Sigmoid colon (tissue), 7 donors: ENCODE data around the gene HSPE1. TPM values are rescaled to one million over a fixed set of nuclear protein-coding genes. Genes with fewer than 3 reads are reported as not detected.
"Not testable (repeated sequence)": the region's sequence is repeated elsewhere in the genome, so short reads cannot be mapped to it uniquely, and the experiment has no call there.

Source experiments
- DNase-seq: peaks from one replicate; pipeline ENCODE4 v3.0.0-alpha.2; 2019
- H3K27ac ChIP-seq, 4 donors: fragments of 200-600 bp; sonication (generic); one replicate each; pipeline ENCODE4 v1.5.1; 2016 to 2019; ENCODE audit warnings: mild to moderate bottlenecking in 1 of 4
- H3K27me3 ChIP-seq, 3 donors: fragments of 200-600 bp; sonication (generic); one replicate each; pipeline ENCODE4 v1.5.1; 2019; ENCODE audit warnings: mild to moderate bottlenecking in 1 of 3
- H3K36me3 ChIP-seq, 4 donors: fragments of 200-600 bp; sonication (generic); one replicate each; pipeline ENCODE4 v1.5.1; 2016 to 2019
- H3K4me1 ChIP-seq, 4 donors: fragments of 200-600 bp; sonication (generic); one replicate each; pipeline ENCODE4 v1.5.1; 2017 to 2019
- H3K4me3 ChIP-seq, 4 donors: fragments of 200-600 bp; sonication (generic); one replicate each; pipeline ENCODE4 v1.5.1; 2017 to 2019; ENCODE audit warnings: mild to moderate bottlenecking in 2 of 4, moderate library complexity in 1 of 4
- H3K9me3 ChIP-seq, 4 donors: fragments of 200-600 bp in 3 of 4; sonication (generic) in 3 of 4; one replicate each; pipeline versions ENCODE4 v1.5.1 to v1.6.1; 2013 to 2019
- CTCF ChIP-seq, 4 experiments: fragments of 450-650 bp in 3 of 4; fragments of 200-600 bp in 1 of 4; IDR thresholded peaks; one replicate each; pipeline ENCODE4 v1.5.1; 2016 to 2019; ENCODE audit warnings: antibody characterized with exemption in 4 of 4, mild to moderate bottlenecking in 3 of 4, moderate library complexity in 2 of 4
- EP300 ChIP-seq, 4 donors: sonication (generic); formaldehyde crosslinking; IDR thresholded peaks; one replicate each; pipeline ENCODE4 v1.6.1; 2017; ENCODE audit warnings: antibody characterized with exemption in 4 of 4
- POLR2A ChIP-seq, 2 donors: fragments of 450-650 bp; IDR thresholded peaks; one replicate each; pipeline ENCODE4 v1.6.1; 2016; ENCODE audit warnings: antibody characterized with exemption in 2 of 2, mild to moderate bottlenecking in 2 of 2, moderate library complexity in 2 of 2
- POLR2AphosphoS5 ChIP-seq, 4 donors: sonication (generic); formaldehyde crosslinking; IDR thresholded peaks; one replicate each; pipeline ENCODE4 v1.6.1; 2017; ENCODE audit warnings: antibody characterized with exemption in 4 of 4
- WGBS, 2 donors: extraction: QIAGEN DNeasy Blood & Tissue Kit; methylation state at CpG; one replicate each; pipeline ENCODE4 v1.1.7; 2013; 5-methylcytosine and 5-hydroxymethylcytosine counted together
- intact Hi-C: fragments of 100-400 bp; cut with DNase I; formaldehyde crosslinking; loops from one replicate; pipeline ENCODE4 v1.15.1; 2023
- polyA plus RNA-seq, 3 donors: library from polyadenylated mRNA; stranded (reverse); fragments of 200-250 nt; gene quantifications; one replicate each; pipeline ENCODE4 v1.2.3, GENCODE V29; 2013
- total RNA-seq, 4 donors: library from RNA; depleted of rRNA; stranded (reverse); fragments of >200 nt; gene quantifications; one replicate each; pipeline ENCODE4 v1.1.0, GENCODE V29; 2016
- donor health status: healthy with polysubstance abuse.
- donor health status: Bipolar disorder and iron deficiency.
- donor health status: healthy.

HSPE1 gene
- total and polyA plus RNA-seq, 7 donors, result 47.8 to 267 (median 136) TPM

GRCh38 chr2:197480165-197481036 is 19.8 kb upstream of the HSPE1 start:
- Histone ChIP-seq H3K4me1 (no peaks in the 10 kb centered on the region), H3K4me3 (no peak overlapping the region), H3K27ac (no peak overlapping the region), H3K9me3 (peaks cover 0 to 7% (median 4%) of the 10 kb centered on the region in 4 donors), H3K36me3 (peaks cover 7 to 61% (median 7%) of the 10 kb centered on the region in 4 donors), H3K27me3 (no peaks in the 10 kb centered on the region)
- TF ChIP-seq POLR2AphosphoS5 (IDR thresholded peaks at IDR 0.05) (no peak), CTCF (IDR thresholded peaks at IDR 0.05) (no peak), POLR2A (IDR thresholded peaks at IDR 0.05) (no peak), EP300 (IDR thresholded peaks at IDR 0.05) (no peak)
- 96 to 97% methylated on average over 9 of the region's 9 CpGs for WGBS, 2 donors
- intact Hi-C loops, result no loop called here
- no peak for DNase-seq

- DNase-seq, H3K9me3 ChIP-seq, H3K27ac ChIP-seq, H3K27me3 ChIP-seq, intact Hi-C loops, H3K4me3 ChIP-seq, H3K4me1 ChIP-seq: not testable (repeated sequence)
- 93% methylated on average over 3 of the region's 3 CpGs for WGBS, 2 donors
- H3K36me3 ChIP-seq, result peaks cover 20 to 64% (median 27%) of the 10 kb centered on the region in 4 donors
Observed at GRCh38 chr2:197484248-197484647, 15.9 kb upstream of the HSPE1 start.

- Histone ChIP-seq H3K9me3 (peaks cover 0 to 7% (median 4%) of the 10 kb centered on the region in 4 donors), H3K27me3 (no peaks in the 10 kb centered on the region), H3K36me3 (peaks cover 35 to 76% (median 46%) of the 10 kb centered on the region in 4 donors), H3K4me3 (no peak overlapping the region), H3K27ac (no peak overlapping the region), H3K4me1 (no peaks in the 10 kb centered on the region)
- no peak for TF ChIP-seq POLR2AphosphoS5 (IDR thresholded peaks at IDR 0.05)
- no peak for TF ChIP-seq EP300 (IDR thresholded peaks at IDR 0.05)
- no peak for TF ChIP-seq POLR2A (IDR thresholded peaks at IDR 0.05)
- no peak for TF ChIP-seq CTCF (IDR thresholded peaks at IDR 0.05)
- WGBS, 2 donors, result 86 to 97% methylated on average over 2 of the region's 2 CpGs
- intact Hi-C loops, result no loop called here
- DNase-seq, result no peak
Observed at GRCh38 chr2:197486175-197486574, 14.0 kb upstream of the HSPE1 start.

GRCh38 chr2:197487385-197487784 is 12.8 kb upstream of the HSPE1 start:
- TF ChIP-seq POLR2A (IDR thresholded peaks at IDR 0.05) (no peak), POLR2AphosphoS5 (IDR thresholded peaks at IDR 0.05) (no peak), EP300 (IDR thresholded peaks at IDR 0.05) (no peak), CTCF (IDR thresholded peaks at IDR 0.05) (no peak)
- WGBS, 2 donors, result 94 to 97% methylated on average over 4 of the region's 4 CpGs
- Histone ChIP-seq H3K4me1 (no peaks in the 10 kb centered on the region), H3K27ac (no peak overlapping the region), H3K36me3 (peaks cover 45 to 84% (median 54%) of the 10 kb centered on the region in 4 donors), H3K4me3 (no peak overlapping the region), H3K27me3 (no peaks in the 10 kb centered on the region), H3K9me3 (peaks cover 0 to 7% (median 4%) of the 10 kb centered on the region in 4 donors)
- DNase-seq, result no peak
- intact Hi-C loops, result no loop called here

GRCh38 chr2:197495433-197496134 is 4.6 kb upstream of the HSPE1 start:
- DNase-seq, result no peak
- H3K27ac ChIP-seq, result no peak overlapping the region
- H3K4me1 ChIP-seq, result peaks cover 0 to 36% (median 28%) of the 10 kb centered on the region in 4 donors
- H3K36me3 ChIP-seq, result peaks cover 41 to 73% (median 53%) of the 10 kb centered on the region in 4 donors
- 87 to 90% methylated on average over 2 of the region's 2 CpGs for WGBS, 2 donors
- intact Hi-C loops, result loop anchor here (5.0 kb wide), 1 partner anchor 58 kb away; the partner anchor contains the start of gene SF3B1
- H3K27me3 ChIP-seq, result no peaks in the 10 kb centered on the region
- H3K4me3 ChIP-seq, result no peak overlapping the region
- no peaks in the 10 kb centered on the region for H3K9me3 ChIP-seq
- TF ChIP-seq EP300 (IDR thresholded peaks at IDR 0.05) (no peak), CTCF (IDR thresholded peaks at IDR 0.05) (no peak), POLR2AphosphoS5 (IDR thresholded peaks at IDR 0.05) (no peak), POLR2A (IDR thresholded peaks at IDR 0.05) (no peak)
